GM19372 (cell line): ENCODE data around the gene SLC25A38.
"Not testable (repeated sequence)": the region's sequence is repeated elsewhere in the genome, so short reads cannot be mapped to it uniquely, and the experiment has no call there.

Experiments used
- ATAC-seq: cut with Tn5 transposase; IDR thresholded peaks from one replicate; pipeline ENCODE4 v1.9.1; 2021; ENCODE audit warnings: mild to moderate bottlenecking, low read depth, moderate library complexity; ENCODE audit not compliant: unreplicated experiment

The SLC25A38 gene

GRCh38 chr3:39406368-39407258 lies 23.4 kb downstream of the SLC25A38 start, which contains the start of gene RPSA:
Gene RPSA, plus strand, starts transcription at chr3:39406720. Its CDS starts 934 bp downstream, at chr3:39407654.
- peak; percentile 90 for ATAC-seq

- ATAC-seq, result no peak
These were observed 24.1 kb downstream of the SLC25A38 start for GRCh38 chr3:39407259-39407629.

GRCh38 chr3:39407773-39408492 lies 24.8 kb downstream of the SLC25A38 start:
- no peak for ATAC-seq

- no peak for ATAC-seq
These were observed 25.6 kb downstream of the SLC25A38 start for GRCh38 chr3:39408493-39409372.

GRCh38 chr3:39409514-39410136 lies 26.5 kb downstream of the SLC25A38 start:
- ATAC-seq, result no peak

GRCh38 chr3:39410893-39411292 lies 27.7 kb downstream of the SLC25A38 start:
- ATAC-seq, result no peak

GRCh38 chr3:39412668-39413260 lies 29.6 kb downstream of the SLC25A38 start:
- no peak for ATAC-seq

- ATAC-seq, result no peak
These were observed 30.7 kb downstream of the SLC25A38 start for GRCh38 chr3:39413691-39414420.

GRCh38 chr3:39414421-39414907 lies 31.3 kb downstream of the SLC25A38 start:
- ATAC-seq, result no peak

- ATAC-seq, result not testable (repeated sequence)
These were observed 32.1 kb downstream of the SLC25A38 start for GRCh38 chr3:39415302-39415701.

GRCh38 chr3:39415983-39416382 lies 32.8 kb downstream of the SLC25A38 start:
- no peak for ATAC-seq

GRCh38 chr3:39416998-39417397 lies 33.8 kb downstream of the SLC25A38 start:
- ATAC-seq, result not testable (repeated sequence)

- not testable (repeated sequence) for ATAC-seq
These were observed 35.5 kb downstream of the SLC25A38 start for GRCh38 chr3:39418556-39419225.

- ATAC-seq, result no peak
These were observed 36.7 kb downstream of the SLC25A38 start for GRCh38 chr3:39419742-39420315.

- no peak for ATAC-seq
These were observed 37.4 kb downstream of the SLC25A38 start for GRCh38 chr3:39420543-39420942.

GRCh38 chr3:39423436-39423970 lies 40.3 kb downstream of the SLC25A38 start:
- ATAC-seq, result no peak

- ATAC-seq, result no peak
These were observed 43.1 kb downstream of the SLC25A38 start for GRCh38 chr3:39426312-39426711.

- no peak for ATAC-seq
These were observed 44.3 kb downstream of the SLC25A38 start for GRCh38 chr3:39427506-39427905.
